PC-9 (cell line): ENCODE data around the gene NGDN. TPM values are rescaled to one million over a fixed set of nuclear protein-coding genes. Genes with fewer than 3 reads are reported as not detected.

Source experiments
- BruUV-seq: library from RNA; stranded (reverse); fragments of 400-500 nt; replicated peaks from 2 replicates; lab custom pipeline; 2021; lab: Mats Ljungman, UMichigan
- CTCF ChIA-PET: fragments of 300-600 bp; sonication (Branson Sonifier 250); formaldehyde crosslinking; loops from one replicate; lab custom pipeline; 2022; ENCODE audit warnings: antibody characterized with exemption; lab: Charles Lee
- POLR2A ChIA-PET: fragments of 300-600 bp; sonication (Branson Sonifier 250); formaldehyde crosslinking; loops from one replicate; lab custom pipeline; 2022; ENCODE audit warnings: antibody characterized with exemption; ENCODE audit not compliant: unreplicated experiment; lab: Charles Lee
- DNase-seq, 2 experiments: peaks; one replicate each; pipeline versions ENCODE4 v3.0.0 to v3.0.0-alpha.2; 2015 to 2022; ENCODE audit warnings: mixed read lengths in 1 of 2
- H2AFZ ChIP-seq: fragments of 200-600 bp; sonication (generic); 2 replicates; pipeline ENCODE4 v1.8.1; 2017; ENCODE audit warnings: antibody characterized with exemption
- H3F3A ChIP-seq: fragments of 200-600 bp; sonication (generic); 2 replicates; pipeline ENCODE4 v1.8.1; 2017; ENCODE audit warnings: antibody characterized with exemption, mild to moderate bottlenecking, low read depth; ENCODE audit not compliant: insufficient read depth
- H3K27ac ChIP-seq: fragments of 200-600 bp; sonication (generic); 2 replicates; pipeline ENCODE4 v1.6.1; 2016; ENCODE audit warnings: mixed run types
- H3K27me3 ChIP-seq: fragments of 200-600 bp; sonication (generic); 2 replicates; pipeline ENCODE4 v1.6.1; 2016; ENCODE audit warnings: low read depth, mixed run types; ENCODE audit not compliant: insufficient read depth
- H3K36me3 ChIP-seq: fragments of 200-600 bp; sonication (generic); 2 replicates; pipeline ENCODE4 v1.6.1; 2016; ENCODE audit warnings: low read depth, mixed run types
- H3K4me1 ChIP-seq: fragments of 200-600 bp; sonication (generic); replicated peaks from 2 replicates; pipeline ENCODE4 v1.6.1; 2016; ENCODE audit warnings: mixed run types; ENCODE audit not compliant: insufficient read depth
- H3K4me2 ChIP-seq: fragments of 200-600 bp; sonication (generic); 2 replicates; pipeline ENCODE4 v1.6.1; 2017; ENCODE audit warnings: mixed run types
- H3K4me3 ChIP-seq: fragments of 200-600 bp; sonication (generic); 2 replicates; pipeline ENCODE4 v1.6.1; 2016; ENCODE audit warnings: mixed run types
- H3K79me2 ChIP-seq: fragments of 200-600 bp; sonication (generic); 2 replicates; pipeline ENCODE4 v1.6.1; 2017; ENCODE audit warnings: low read depth, mixed run types
- H3K9me2 ChIP-seq: fragments of 200-600 bp; sonication (generic); 2 replicates; pipeline ENCODE4 v1.8.1; 2017; ENCODE audit warnings: mild to moderate bottlenecking; ENCODE audit not compliant: insufficient read depth
- H3K9me3 ChIP-seq: fragments of 200-600 bp; sonication (generic); 2 replicates; pipeline ENCODE4 v1.8.1; 2016; ENCODE audit warnings: low read depth; ENCODE audit not compliant: insufficient read depth
- H4K20me1 ChIP-seq: fragments of 200-600 bp; sonication (generic); 2 replicates; pipeline ENCODE4 v1.8.1; 2017; ENCODE audit not compliant: insufficient read depth
- EZH2 ChIP-seq: fragments of 200-600 bp; sonication (generic); IDR thresholded peaks from 2 replicates; pipeline ENCODE4 v1.8.0; 2017; ENCODE audit warnings: antibody characterized with exemption, low read depth
- intact Hi-C: fragments of 100-400 bp; cut with micrococcal nuclease; formaldehyde crosslinking; loops from one replicate; pipeline ENCODE4 v1.10.0; 2022; ENCODE audit not compliant: unreplicated experiment
- total RNA-seq: library from RNA; stranded (reverse); gene quantifications from 2 replicates; pipeline ENCODE4 v1.2.3, GENCODE V29; 2021
- TF ChIP-seq, protein P1 (sequence below): fragments of 200-600 bp; sonication (generic); conservative IDR thresholded peaks from 2 replicates; pipeline ENCODE4 v1.6.1; 2017; ENCODE audit warnings: mixed run types, antibody characterized with exemption, mild to moderate bottlenecking, moderate library complexity

Gene NGDN
- total RNA-seq, 1 experiment from 2014 or later, result 23.1 TPM

DNA sequence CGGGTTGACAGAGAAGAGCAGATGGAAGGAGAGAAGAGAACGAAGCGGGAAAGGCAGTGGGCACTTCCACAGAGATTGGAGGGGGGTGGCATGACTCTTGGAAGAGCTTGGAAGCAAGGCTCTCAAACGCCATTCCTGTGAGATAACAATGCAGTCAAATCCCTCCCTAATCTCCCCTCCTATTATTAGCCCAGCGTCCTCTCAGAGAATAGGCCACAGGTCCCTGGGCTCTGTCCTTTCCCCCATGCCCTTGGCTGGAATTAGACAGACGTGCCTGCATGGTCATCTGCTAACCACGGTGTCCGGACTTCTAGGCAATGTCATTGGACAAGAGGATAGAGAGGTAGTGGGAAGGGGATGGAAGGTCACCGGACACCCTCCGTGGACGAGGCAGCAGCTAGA, 26.1 kb upstream of the NGDN start:
- no peak overlapping the region for H3K4me2 ChIP-seq
- no peak overlapping the region for H3K27ac ChIP-seq
- H3K4me3 ChIP-seq, result no peak overlapping the region
- H3K4me1 ChIP-seq, result no peaks in the 10 kb centered on the region
- H3K36me3 ChIP-seq, result no peaks in the 10 kb centered on the region
- H2AFZ ChIP-seq, result no peak overlapping the region
- no peaks in the 10 kb centered on the region for H3F3A ChIP-seq
- TF ChIP-seq, protein P1, sequence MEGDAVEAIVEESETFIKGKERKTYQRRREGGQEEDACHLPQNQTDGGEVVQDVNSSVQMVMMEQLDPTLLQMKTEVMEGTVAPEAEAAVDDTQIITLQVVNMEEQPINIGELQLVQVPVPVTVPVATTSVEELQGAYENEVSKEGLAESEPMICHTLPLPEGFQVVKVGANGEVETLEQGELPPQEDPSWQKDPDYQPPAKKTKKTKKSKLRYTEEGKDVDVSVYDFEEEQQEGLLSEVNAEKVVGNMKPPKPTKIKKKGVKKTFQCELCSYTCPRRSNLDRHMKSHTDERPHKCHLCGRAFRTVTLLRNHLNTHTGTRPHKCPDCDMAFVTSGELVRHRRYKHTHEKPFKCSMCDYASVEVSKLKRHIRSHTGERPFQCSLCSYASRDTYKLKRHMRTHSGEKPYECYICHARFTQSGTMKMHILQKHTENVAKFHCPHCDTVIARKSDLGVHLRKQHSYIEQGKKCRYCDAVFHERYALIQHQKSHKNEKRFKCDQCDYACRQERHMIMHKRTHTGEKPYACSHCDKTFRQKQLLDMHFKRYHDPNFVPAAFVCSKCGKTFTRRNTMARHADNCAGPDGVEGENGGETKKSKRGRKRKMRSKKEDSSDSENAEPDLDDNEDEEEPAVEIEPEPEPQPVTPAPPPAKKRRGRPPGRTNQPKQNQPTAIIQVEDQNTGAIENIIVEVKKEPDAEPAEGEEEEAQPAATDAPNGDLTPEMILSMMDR, result no peak
- no peak for TF ChIP-seq EZH2
- ChIA-PET CTCF (no interaction called here), POLR2A (no interaction called here)
- no peaks in the 10 kb centered on the region for H3K9me3 ChIP-seq
- H3K9me2 ChIP-seq, result no peaks in the 10 kb centered on the region
- peaks cover 50% of the 10 kb centered on the region for H3K27me3 ChIP-seq
- no TSS peak for BruUV-seq
- intact Hi-C loops, result no loop called here
- no peak for DNase-seq
- no peaks in the 10 kb centered on the region for H3K79me2 ChIP-seq
- H4K20me1 ChIP-seq, result no peaks in the 10 kb centered on the region

DNA sequence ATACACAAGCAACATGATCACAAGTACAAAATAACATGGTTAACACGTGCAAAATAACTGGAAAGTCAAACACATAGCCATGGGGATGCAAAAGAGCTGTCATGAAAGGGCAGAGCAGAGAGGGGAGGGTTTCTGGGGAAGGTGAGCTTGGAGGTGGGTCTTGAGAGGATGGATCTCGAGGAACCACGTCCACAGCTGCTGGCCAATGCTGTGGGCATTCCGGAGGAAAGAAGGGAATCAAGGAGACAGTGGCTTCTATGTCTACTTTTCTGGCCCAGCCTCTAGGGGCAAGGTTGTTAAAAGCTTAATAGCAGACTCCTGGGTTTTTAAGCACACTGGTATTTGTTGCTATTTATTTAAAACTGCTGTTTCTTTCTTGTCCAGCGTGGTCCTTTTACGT, 25.6 kb upstream of the NGDN start:
- no peaks in the 10 kb centered on the region for H4K20me1 ChIP-seq
- no peaks in the 10 kb centered on the region for H3K9me2 ChIP-seq
- H3F3A ChIP-seq, result no peaks in the 10 kb centered on the region
- H3K27me3 ChIP-seq, result peaks cover 46% of the 10 kb centered on the region
- DNase-seq, result no peak
- no TSS peak for BruUV-seq
- TF ChIP-seq EZH2, result no peak
- TF ChIP-seq, protein P1, result no peak
- H3K36me3 ChIP-seq, result no peaks in the 10 kb centered on the region
- intact Hi-C loops, result no loop called here
- H3K4me3 ChIP-seq, result no peak overlapping the region
- no peak overlapping the region for H2AFZ ChIP-seq
- ChIA-PET CTCF (no interaction called here), POLR2A (interaction anchor here (0.7 kb wide), 1 partner anchor 77 kb away, joined by 3 read pairs; no protein-coding TSS in a partner anchor)
- H3K27ac ChIP-seq, result no peak overlapping the region
- no peaks in the 10 kb centered on the region for H3K79me2 ChIP-seq
- no peaks in the 10 kb centered on the region for H3K4me1 ChIP-seq
- H3K4me2 ChIP-seq, result no peak overlapping the region
- H3K9me3 ChIP-seq, result no peaks in the 10 kb centered on the region

DNA sequence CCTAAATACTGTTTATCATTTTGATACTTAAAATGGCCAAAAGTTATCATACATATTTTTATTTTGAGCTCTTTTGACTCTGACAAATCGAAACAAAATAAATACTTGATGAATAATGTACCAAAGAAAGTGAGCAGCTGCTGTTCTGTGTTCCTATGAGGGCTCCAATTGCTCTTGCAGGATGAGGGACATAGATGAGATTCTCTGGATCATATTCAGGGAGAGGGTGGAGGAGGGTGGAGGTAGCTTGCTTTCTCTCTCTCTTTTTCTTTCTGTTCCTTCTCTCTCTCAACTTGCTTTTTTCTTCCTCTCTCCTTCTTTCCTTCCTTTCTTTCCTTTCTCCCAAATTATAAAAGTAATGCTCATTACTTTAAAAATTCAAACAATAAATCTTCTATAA, 25.2 kb upstream of the NGDN start:
- DNase-seq, result no peak
- ChIA-PET POLR2A (interaction anchor here (0.7 kb wide), 1 partner anchor 76 kb away, joined by 3 read pairs; no protein-coding TSS in a partner anchor), CTCF (no interaction called here)
- H3K27ac ChIP-seq, result no peak overlapping the region
- no peak for TF ChIP-seq EZH2
- TF ChIP-seq, protein P1, result no peak
- H2AFZ ChIP-seq, result no peak overlapping the region
- H3K27me3 ChIP-seq, result peaks cover 43% of the 10 kb centered on the region
- no TSS peak for BruUV-seq
- no peaks in the 10 kb centered on the region for H3K36me3 ChIP-seq
- no peak overlapping the region for H3K4me2 ChIP-seq
- no peaks in the 10 kb centered on the region for H4K20me1 ChIP-seq
- no peak overlapping the region for H3K4me3 ChIP-seq
- no peaks in the 10 kb centered on the region for H3K9me3 ChIP-seq
- no peaks in the 10 kb centered on the region for H3K4me1 ChIP-seq
- no peaks in the 10 kb centered on the region for H3K9me2 ChIP-seq
- intact Hi-C loops, result no loop called here
- H3F3A ChIP-seq, result no peaks in the 10 kb centered on the region
- no peaks in the 10 kb centered on the region for H3K79me2 ChIP-seq
